H1 (cell line): ENCODE data around the gene BBX.

Experiments used
- CEBPB ChIP-seq: IDR thresholded peaks from 2 replicates; pipeline ENCODE4 v1.6.1; 2012; ENCODE audit warnings: low read depth, low read length
- CTCF ChIP-seq, 3 experiments: IDR thresholded peaks; 1 replicate in 2 of 3; 2 replicates in 1 of 3; pipeline versions ENCODE4 v1.5.1 to v1.6.1; 2011; ENCODE audit warnings: low read length in 3 of 3, mild to moderate bottlenecking in 3 of 3, inconsistent platforms in 2 of 3, low read depth in 1 of 3, moderate library complexity in 1 of 3; ENCODE audit not compliant: insufficient read depth in 1 of 3; ENCODE audit errors: control extremely low read depth in 1 of 3
- EP300 ChIP-seq, 2 experiments: IDR thresholded peaks; 1 replicate in 1 of 2; 2 replicates in 1 of 2; pipeline ENCODE4 v1.6.1; 2011 to 2012; ENCODE audit warnings: low read depth in 2 of 2, low read length in 2 of 2, mild to moderate bottlenecking in 2 of 2, borderline replicate concordance in 1 of 2, inconsistent platforms in 1 of 2, moderate library complexity in 1 of 2
- POLR2A ChIP-seq, 2 experiments: IDR thresholded peaks; 1 replicate in 1 of 2; 2 replicates in 1 of 2; pipeline ENCODE4 v1.6.1; 2011; ENCODE audit warnings: low read depth in 2 of 2, low read length in 2 of 2, mild to moderate bottlenecking in 2 of 2; ENCODE audit errors: control extremely low read depth in 1 of 2

- TF ChIP-seq POLR2A (IDR thresholded peaks at IDR 0.05; ENCODE audit: control extremely low read depth in 1 of 2, low read depth in 2 of 2, low read length in 2 of 2) (no peak), CEBPB (no peak), EP300 (IDR thresholded peaks at IDR 0.05; ENCODE audit: borderline replicate concordance in 1 of 2, low read depth in 2 of 2, low read length in 2 of 2) (no peak), CTCF (IDR thresholded peaks at IDR 0.05; ENCODE audit: control extremely low read depth in 1 of 3, insufficient read depth in 1 of 3, low read depth in 1 of 3, low read length in 3 of 3) (no peak)
These were observed 66.7 kb downstream of the BBX start for GRCh38 chr3:107589454-107589853.
